ENCODE measurements around the gene C7orf25.
"Not testable (repeated sequence)": the region's sequence is repeated elsewhere in the genome, so short reads cannot be mapped to it uniquely, and the experiment has no call there.

C7orf25 gene

GRCh38 chr7:42928754-42929153 is 16.9 kb upstream of the C7orf25 start:
- no peak for DNase-seq

DNA sequence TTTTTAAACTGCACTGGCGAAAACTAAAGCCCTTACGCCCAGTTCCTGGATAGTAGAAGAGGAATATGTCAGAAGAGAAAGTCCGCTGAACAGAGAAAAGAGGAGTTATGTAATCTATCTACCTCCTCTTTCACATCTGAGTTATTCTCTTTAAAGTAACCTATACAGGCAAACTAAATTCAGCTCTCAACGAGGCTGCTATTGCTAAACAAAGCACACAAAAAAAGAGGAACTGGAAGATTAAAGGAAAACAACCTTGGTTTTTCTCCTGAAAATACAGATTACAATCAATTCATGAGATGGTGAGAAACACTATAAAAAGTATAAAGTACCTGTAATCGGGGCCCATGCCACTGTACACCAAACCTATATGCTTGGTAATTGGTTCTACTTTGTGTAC is 14.3 kb upstream of the C7orf25 start:
- no peak for DNase-seq

DNA sequence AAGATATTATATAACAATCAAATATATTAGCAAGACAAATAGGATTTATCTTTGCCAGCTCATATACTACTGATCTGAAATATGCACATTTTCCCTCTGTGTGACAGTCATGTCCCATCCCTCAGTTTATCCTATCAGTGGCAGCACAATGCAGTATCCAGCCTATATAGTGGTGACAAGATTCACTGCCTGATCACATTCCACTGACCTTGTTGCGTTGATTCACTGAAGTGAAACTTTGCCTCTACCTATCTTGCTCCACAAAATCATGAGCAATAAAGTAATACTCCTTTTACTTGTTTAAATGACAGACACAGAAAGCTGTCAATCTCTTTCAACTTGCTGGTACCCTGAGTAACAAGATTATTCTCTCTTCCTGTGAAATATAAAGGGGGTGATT is 13.8 kb upstream of the C7orf25 start:
- no peak for DNase-seq

DNA sequence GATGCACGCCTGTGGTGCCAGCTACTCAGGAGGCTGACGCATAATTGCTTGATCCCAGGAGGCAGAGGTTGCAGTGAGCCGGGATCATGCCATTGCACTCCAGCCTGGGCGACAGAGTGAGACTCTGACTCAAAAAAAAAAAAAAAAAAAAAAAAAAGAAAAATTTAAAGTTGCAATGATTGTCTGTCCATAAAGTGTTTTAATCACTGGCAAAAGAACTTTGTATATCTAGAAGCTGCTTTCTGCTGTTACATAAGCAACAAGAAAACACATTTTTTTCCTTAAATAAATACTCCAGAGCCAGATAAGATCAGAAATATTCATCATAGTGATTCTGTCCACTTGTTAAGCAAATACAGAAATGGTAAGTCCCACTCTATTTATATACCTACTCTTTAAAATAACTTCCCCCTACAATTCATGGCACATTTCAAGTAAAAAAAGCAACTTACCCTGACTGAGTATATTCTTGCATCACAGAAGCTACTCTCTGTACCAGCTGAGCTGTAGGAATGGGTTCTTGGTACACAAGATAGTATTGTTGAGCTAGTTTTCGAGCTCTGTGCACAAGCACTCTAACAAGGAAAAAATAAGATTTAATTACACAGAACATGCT is 12.5 kb upstream of the C7orf25 start:
- DNase-seq: no peak

GRCh38 chr7:42922017-42922753 is 10.3 kb upstream of the C7orf25 start:
- DNase-seq: no peak

- DNase-seq: no peak
These were observed 3.5 kb upstream of the C7orf25 start for GRCh38 chr7:42915356-42915755.

- DNase-seq: no peak
These were observed 2.7 kb upstream of the C7orf25 start for GRCh38 chr7:42914421-42915045.

GRCh38 chr7:42914009-42914408 is 2.1 kb upstream of the C7orf25 start:
- DNase-seq: no peak

DNA sequence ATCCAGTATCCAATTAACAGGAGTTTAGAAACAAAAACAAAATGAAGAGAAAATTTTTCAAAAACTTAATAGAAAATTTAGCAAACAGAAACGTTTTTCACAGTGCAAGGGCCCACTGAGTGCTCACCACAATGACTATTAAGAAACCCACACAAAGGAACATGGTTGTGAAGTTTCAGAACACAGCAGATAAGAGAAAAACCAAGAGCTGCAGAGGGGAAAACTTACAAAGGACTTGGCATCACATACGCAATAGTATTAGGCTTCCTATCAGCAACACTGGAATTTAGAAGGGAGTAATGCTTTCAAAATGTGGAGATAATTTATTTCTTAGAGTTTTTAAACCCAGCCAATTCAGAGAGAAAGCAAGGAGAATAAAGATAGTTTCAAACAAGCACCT is 1.7 kb upstream of the C7orf25 start:
- no peak for DNase-seq

- no peak for DNase-seq
These were observed 1.6 kb downstream of the C7orf25 start for GRCh38 chr7:42910306-42910705.

- no peak for DNase-seq
These were observed 4.6 kb downstream of the C7orf25 start for GRCh38 chr7:42907316-42907715.

DNA sequence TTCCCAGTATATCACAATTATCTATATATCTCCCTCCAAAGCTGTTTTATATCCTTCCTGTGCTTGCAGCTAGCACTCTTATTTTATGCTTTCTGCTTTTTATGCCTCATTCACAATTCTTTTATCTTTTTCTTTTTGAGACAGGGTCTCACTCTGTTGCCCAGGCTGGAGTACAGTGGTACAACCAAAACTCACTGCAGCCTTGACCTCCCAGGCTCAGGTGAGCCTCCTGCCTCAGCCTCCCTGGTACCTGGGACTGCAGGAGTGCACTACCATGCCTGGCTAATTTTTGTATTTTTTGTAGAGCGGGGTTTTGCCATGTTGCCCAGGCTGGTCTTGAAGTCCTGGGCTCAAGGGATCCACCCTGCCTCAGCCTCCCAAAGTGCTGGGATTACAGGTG is 5.7 kb downstream of the C7orf25 start:
- DNase-seq: no peak

- DNase-seq: no peak
These were observed 9.5 kb downstream of the C7orf25 start for GRCh38 chr7:42902331-42902730.

DNA sequence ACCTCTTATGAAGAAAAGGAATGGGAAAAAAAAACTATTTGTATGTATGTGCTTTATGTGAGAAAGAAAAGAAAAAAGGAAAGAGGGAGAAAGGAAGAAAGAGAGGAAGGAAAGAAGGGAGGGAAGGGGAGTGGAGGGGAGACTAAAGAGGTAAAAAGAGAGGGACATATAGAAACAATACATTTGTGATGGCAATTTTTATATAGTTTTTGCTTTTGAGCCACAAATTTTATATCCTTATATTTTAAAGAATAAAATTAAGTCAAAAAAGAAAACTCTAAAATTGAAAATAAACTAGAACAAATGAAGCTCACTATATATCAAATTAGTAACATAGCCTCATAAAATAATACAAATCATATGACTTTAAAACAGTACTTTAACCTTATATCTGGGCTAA is 11.0 kb downstream of the C7orf25 start:
- no peak for DNase-seq

DNA sequence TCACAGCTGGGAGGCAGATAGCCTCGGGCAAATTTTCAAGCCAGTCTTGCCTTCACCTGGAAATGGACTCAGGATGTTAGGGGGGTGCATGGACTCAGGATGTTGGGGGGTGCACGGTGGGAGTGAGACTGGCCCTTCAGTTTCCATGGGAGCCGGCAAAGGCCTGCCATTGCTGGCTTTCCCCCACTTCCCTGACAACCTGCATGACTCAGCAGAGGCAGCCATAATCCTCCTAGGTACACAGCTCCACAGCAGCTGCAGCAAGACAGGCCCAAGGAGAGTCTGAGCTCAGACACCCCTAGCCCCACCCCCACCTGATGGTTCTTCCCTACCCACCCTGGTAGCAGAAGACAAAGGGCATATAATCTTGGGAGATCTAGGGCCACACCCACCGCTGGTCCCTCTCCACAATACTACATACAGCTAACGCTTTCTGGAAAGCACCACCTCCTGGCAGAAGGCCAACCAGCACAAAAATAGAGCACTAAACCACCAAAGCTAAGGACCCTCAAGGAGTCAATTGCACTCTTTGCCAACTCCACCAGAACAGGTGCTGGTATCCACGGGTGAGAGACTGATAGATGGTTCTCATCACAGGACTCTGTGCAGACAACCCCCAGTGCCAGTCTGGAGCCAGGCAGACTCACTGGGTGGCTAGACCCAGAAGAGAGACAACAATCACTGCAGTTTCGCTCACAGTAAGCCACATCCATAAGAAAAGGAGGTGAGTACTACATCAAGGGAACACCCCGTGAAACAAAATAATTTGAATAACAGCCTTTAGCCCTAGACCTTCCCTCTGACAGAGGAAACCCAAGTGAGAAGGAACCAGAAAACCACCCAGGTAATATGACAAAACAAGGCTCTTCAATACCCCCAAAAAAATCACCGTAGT is 18.3 kb downstream of the C7orf25 start:
- no peak for DNase-seq

GRCh38 chr7:42886893-42887505 is 24.9 kb downstream of the C7orf25 start:
- no peak for DNase-seq

- no peak for DNase-seq
These were observed 25.7 kb downstream of the C7orf25 start for GRCh38 chr7:42886129-42886528.

GRCh38 chr7:42885183-42885582 is 26.7 kb downstream of the C7orf25 start:
- not testable (repeated sequence) for DNase-seq

DNA sequence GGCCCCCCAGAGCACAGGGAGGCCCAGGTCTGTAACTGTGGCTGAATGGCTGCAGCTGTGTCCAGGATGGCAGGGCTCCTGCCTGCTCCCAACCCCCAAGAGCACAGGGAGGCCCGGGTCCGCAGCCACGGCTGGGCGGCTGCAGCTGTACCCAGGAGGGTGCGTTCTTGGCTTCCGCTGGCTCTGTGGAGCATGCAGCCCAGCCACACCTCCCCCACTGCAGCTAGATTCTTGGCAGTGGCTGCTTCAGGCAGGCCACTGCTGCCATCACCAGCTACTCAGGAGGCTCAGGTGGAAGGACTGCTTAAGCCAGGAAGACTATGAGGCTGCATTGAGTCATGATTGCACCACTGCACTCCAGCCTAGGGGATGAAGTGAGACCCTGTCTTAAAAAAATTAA is 27.9 kb downstream of the C7orf25 start:
- DNase-seq: no peak

DNA sequence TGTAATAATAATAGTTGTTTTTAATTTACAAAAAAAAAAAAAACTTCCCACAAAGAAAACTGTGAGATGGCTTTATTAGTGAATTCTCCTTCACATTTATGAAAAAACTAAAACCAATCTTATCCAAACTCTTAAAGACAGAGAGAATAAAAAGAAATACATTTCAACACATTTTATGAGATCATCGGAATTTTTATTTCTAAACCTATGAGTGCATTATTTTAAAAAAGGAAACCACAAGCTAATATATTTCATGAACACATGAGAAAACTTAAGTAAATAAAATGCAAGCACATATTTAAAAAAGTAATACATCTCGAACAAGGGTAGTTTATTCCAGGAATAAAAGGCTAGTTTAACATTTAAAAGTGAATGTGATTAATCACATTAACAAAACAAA is 31.5 kb downstream of the C7orf25 start:
- no peak for DNase-seq

- no peak for DNase-seq
These were observed 33.6 kb downstream of the C7orf25 start for GRCh38 chr7:42878303-42878702.

DNA sequence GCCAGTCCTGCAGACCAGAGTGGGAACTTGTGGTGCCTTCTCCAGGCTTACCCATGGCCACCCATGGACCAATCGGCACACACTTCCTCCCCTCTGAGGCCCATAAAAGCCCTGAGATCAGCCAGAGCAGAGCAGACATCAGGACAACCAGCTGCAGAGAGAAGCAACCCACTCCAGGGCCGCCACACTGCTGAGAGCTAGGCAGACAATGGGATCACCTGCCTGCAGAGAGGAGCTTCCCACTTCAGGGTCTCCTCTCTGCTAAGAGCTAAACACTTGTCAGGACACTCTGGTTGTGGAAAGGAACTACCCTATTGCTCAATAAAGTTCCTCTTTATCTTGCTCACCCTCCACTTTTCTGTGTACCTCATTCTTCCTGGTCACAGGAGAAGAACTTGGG is 34.0 kb downstream of the C7orf25 start:
- DNase-seq: no peak

Measured in NCI-H510A (cell line).